Prostate gland (tissue), 2 donors: Measurements from ENCODE around the gene CFAP54. TPM values are rescaled to one million over a fixed set of nuclear protein-coding genes. Genes with fewer than 3 reads are reported as not detected.

ENCODE experiments used
- DNase-seq: peaks from one replicate; pipeline ENCODE4 v3.0.0-alpha.2; 2019; ENCODE audit warnings: low spot score
- H3K27ac ChIP-seq, 2 donors: fragments of 200-600 bp; sonication (generic); 2 replicates each; pipeline ENCODE4 v1.5.1; 2017 to 2019
- H3K27me3 ChIP-seq: fragments of 200-600 bp; sonication (generic); replicated peaks from 2 replicates; pipeline ENCODE4 v1.5.1; 2019; ENCODE audit not compliant: insufficient read depth
- H3K36me3 ChIP-seq, 2 donors: fragments of 200-600 bp; sonication (generic); 1 replicate in 1 of 2; 2 replicates in 1 of 2; pipeline versions ENCODE4 v1.5.1 to v1.8.1; 2017 to 2019
- H3K4me1 ChIP-seq: fragments of 200-600 bp; sonication (generic); replicated peaks from 2 replicates; pipeline ENCODE4 v1.5.1; 2019
- H3K4me3 ChIP-seq, 2 donors: fragments of 200-600 bp; sonication (generic); 2 replicates each; pipeline ENCODE4 v1.5.1; 2017 to 2019
- H3K9me3 ChIP-seq: fragments of 200-600 bp; sonication (generic); 2 replicates; pipeline ENCODE4 v1.5.1; 2017
- POLR2A ChIP-seq: fragments of 450-650 bp; IDR thresholded peaks from one replicate; pipeline ENCODE4 v1.6.1; 2016; ENCODE audit warnings: antibody characterized with exemption, mild to moderate bottlenecking
- POLR2AphosphoS5 ChIP-seq: sonication (generic); formaldehyde crosslinking; IDR thresholded peaks from one replicate; pipeline ENCODE4 v1.6.1; 2017; ENCODE audit warnings: antibody characterized with exemption
- WGBS: methylation state at CpG from one replicate; pipeline ENCODE4 v1.1.5; 2018; 5-methylcytosine and 5-hydroxymethylcytosine counted together
- intact Hi-C: fragments of 100-400 bp; cut with DNase I; formaldehyde crosslinking; loops from one replicate; pipeline ENCODE4 v1.14.2; 2022
- total RNA-seq, 2 donors: library from RNA; depleted of rRNA; stranded (reverse); fragments of >200 nt; gene quantifications; one replicate each; pipeline ENCODE4 v1.1.0, GENCODE V29; 2016
- TF ChIP-seq, protein P1 (sequence below), 4 experiments: fragments of 200-600 bp in 2 of 4; fragments of 450-650 bp in 2 of 4; sonication (generic) in 2 of 4; IDR thresholded peaks; 1 replicate in 3 of 4; 2 replicates in 1 of 4; pipeline ENCODE4 v1.5.1; 2016 to 2019; ENCODE audit warnings: antibody characterized with exemption in 4 of 4, mild to moderate bottlenecking in 2 of 4, moderate library complexity in 2 of 4

CFAP54 gene
- total RNA-seq, 2 donors from 2014 or later, result 0.68 to 2.3 TPM

- H3K9me3 ChIP-seq, result no peaks in the 10 kb centered on the region
- H3K27ac ChIP-seq, result no peak overlapping the region
- no peak for DNase-seq
- 93% methylated on average over 1 of the region's 1 CpG for WGBS
- no peaks in the 10 kb centered on the region for H3K36me3 ChIP-seq
- no peaks in the 10 kb centered on the region for H3K4me1 ChIP-seq
- no peak for TF ChIP-seq POLR2A
- TF ChIP-seq, protein P1, sequence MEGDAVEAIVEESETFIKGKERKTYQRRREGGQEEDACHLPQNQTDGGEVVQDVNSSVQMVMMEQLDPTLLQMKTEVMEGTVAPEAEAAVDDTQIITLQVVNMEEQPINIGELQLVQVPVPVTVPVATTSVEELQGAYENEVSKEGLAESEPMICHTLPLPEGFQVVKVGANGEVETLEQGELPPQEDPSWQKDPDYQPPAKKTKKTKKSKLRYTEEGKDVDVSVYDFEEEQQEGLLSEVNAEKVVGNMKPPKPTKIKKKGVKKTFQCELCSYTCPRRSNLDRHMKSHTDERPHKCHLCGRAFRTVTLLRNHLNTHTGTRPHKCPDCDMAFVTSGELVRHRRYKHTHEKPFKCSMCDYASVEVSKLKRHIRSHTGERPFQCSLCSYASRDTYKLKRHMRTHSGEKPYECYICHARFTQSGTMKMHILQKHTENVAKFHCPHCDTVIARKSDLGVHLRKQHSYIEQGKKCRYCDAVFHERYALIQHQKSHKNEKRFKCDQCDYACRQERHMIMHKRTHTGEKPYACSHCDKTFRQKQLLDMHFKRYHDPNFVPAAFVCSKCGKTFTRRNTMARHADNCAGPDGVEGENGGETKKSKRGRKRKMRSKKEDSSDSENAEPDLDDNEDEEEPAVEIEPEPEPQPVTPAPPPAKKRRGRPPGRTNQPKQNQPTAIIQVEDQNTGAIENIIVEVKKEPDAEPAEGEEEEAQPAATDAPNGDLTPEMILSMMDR (IDR thresholded peaks at IDR 0.05), result no peak
- no peak for TF ChIP-seq POLR2AphosphoS5
- no peaks in the 10 kb centered on the region for H3K27me3 ChIP-seq
- intact Hi-C loops, result no loop called here
- no peak overlapping the region for H3K4me3 ChIP-seq
These were observed 260.6 kb downstream of the CFAP54 start for GRCh38 chr12:96749999-96750398.

DNA sequence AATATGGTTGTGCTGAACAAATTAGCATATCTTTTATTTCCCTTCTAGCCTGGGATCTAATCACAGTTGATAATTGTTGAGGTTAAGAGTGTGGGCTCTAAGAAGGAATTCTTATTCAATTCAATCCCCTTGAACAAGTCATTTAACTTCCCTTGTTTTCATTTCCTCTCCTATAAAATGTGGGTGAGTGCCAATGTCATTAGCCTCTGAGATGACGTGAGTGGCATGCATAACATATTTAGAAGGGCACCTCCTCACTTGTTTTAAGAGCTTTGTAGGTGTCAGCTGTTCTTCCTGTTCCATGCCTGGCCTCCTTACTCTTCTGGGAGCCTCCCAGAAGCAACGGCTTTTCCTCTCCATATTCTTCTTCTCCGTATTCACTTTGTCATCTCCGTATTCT is 262.2 kb downstream of the CFAP54 start:
- intact Hi-C loops, result no loop called here
- Histone ChIP-seq H3K36me3 (no peaks in the 10 kb centered on the region), H3K9me3 (no peaks in the 10 kb centered on the region), H3K27ac (no peak overlapping the region), H3K27me3 (no peaks in the 10 kb centered on the region), H3K4me1 (no peaks in the 10 kb centered on the region), H3K4me3 (no peak overlapping the region)
- WGBS, result 62% methylated on average over 4 of the region's 4 CpGs
- DNase-seq, result no peak
- no peak for TF ChIP-seq POLR2A
- TF ChIP-seq, protein P1 (IDR thresholded peaks at IDR 0.05), result no peak
- TF ChIP-seq POLR2AphosphoS5, result no peak

DNA sequence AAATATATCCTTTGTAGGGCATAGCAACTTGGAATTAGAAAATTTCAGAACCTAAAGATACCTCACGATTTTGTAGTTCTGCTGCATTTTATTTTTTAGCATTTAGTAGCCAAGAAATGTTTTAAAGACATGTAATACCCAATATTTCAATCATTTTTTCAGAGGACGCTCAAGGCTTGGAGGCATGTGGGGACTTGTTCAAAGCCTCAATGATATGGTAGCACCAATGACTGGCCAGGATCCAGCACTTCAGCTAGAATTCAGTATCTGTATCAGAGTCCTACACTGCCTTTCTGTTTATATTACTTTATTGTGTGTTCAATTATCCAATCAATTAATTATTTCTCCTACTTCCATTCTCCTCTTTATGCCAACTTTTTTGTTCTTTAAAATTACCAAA is 262.8 kb downstream of the CFAP54 start:
- no peaks in the 10 kb centered on the region for H3K27me3 ChIP-seq
- DNase-seq, result no peak
- no peaks in the 10 kb centered on the region for H3K36me3 ChIP-seq
- TF ChIP-seq POLR2AphosphoS5 (no peak), POLR2A (no peak)
- TF ChIP-seq, protein P1 (IDR thresholded peaks at IDR 0.05), result no peak
- H3K4me3 ChIP-seq, result no peak overlapping the region
- no peak overlapping the region for H3K27ac ChIP-seq
- H3K4me1 ChIP-seq, result no peaks in the 10 kb centered on the region
- no peaks in the 10 kb centered on the region for H3K9me3 ChIP-seq
- intact Hi-C loops, result no loop called here
- 86% methylated on average over 2 of the region's 2 CpGs for WGBS

GRCh38 chr12:96766232-96766631 is 276.9 kb downstream of the CFAP54 start:
- DNase-seq, result no peak
- Histone ChIP-seq H3K4me1 (no peaks in the 10 kb centered on the region), H3K27me3 (no peaks in the 10 kb centered on the region), H3K36me3 (no peaks in the 10 kb centered on the region), H3K9me3 (no peaks in the 10 kb centered on the region), H3K4me3 (no peak overlapping the region), H3K27ac (no peak overlapping the region)
- intact Hi-C loops, result no loop called here
- 73% methylated on average over 3 of the region's 3 CpGs for WGBS
- TF ChIP-seq, protein P1 (IDR thresholded peaks at IDR 0.05), result peak in 1 of 4 experiments; percentile 8
- TF ChIP-seq POLR2AphosphoS5, result no peak

- Histone ChIP-seq H3K27me3 (no peaks in the 10 kb centered on the region), H3K9me3 (no peaks in the 10 kb centered on the region), H3K4me3 (no peak overlapping the region), H3K27ac (no peak overlapping the region), H3K36me3 (no peaks in the 10 kb centered on the region), H3K4me1 (no peaks in the 10 kb centered on the region)
- intact Hi-C loops, result no loop called here
- no peak for DNase-seq
- TF ChIP-seq, protein P1 (IDR thresholded peaks at IDR 0.05), result no peak
- TF ChIP-seq POLR2A (no peak), POLR2AphosphoS5 (no peak)
- WGBS, result 64% methylated on average over 7 of the region's 7 CpGs
These were observed 280.0 kb downstream of the CFAP54 start for GRCh38 chr12:96769400-96769799.
